GM10266 (cell line): ENCODE measurements around the gene PTPRE.

Source experiments
- DNase-seq: peaks from one replicate; pipeline ENCODE4 v3.0.0; 2012; ENCODE audit errors: extremely low spot score
- TF ChIP-seq, protein P1 (sequence below): IDR thresholded peaks from 2 replicates; pipeline ENCODE4 v1.5.1; 2012; ENCODE audit warnings: mild to moderate bottlenecking, low read depth; ENCODE audit not compliant: control insufficient read depth, insufficient read depth; ENCODE audit errors: missing control alignments

Gene PTPRE

GRCh38 chr10:127890832-127891334 is 16.0 kb upstream of the PTPRE start:
- TF ChIP-seq, protein P1, sequence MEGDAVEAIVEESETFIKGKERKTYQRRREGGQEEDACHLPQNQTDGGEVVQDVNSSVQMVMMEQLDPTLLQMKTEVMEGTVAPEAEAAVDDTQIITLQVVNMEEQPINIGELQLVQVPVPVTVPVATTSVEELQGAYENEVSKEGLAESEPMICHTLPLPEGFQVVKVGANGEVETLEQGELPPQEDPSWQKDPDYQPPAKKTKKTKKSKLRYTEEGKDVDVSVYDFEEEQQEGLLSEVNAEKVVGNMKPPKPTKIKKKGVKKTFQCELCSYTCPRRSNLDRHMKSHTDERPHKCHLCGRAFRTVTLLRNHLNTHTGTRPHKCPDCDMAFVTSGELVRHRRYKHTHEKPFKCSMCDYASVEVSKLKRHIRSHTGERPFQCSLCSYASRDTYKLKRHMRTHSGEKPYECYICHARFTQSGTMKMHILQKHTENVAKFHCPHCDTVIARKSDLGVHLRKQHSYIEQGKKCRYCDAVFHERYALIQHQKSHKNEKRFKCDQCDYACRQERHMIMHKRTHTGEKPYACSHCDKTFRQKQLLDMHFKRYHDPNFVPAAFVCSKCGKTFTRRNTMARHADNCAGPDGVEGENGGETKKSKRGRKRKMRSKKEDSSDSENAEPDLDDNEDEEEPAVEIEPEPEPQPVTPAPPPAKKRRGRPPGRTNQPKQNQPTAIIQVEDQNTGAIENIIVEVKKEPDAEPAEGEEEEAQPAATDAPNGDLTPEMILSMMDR = no peak
- no peak for DNase-seq

- no peak for DNase-seq
- TF ChIP-seq, protein P1 = no peak
Observed at GRCh38 chr10:127892743-127893142, 14.2 kb upstream of the PTPRE start, which contains the start of gene CLRN3. TSS of gene CLRN3 (minus strand) at chr10:127892941. CDS start at chr10:127892784, 157 bp downstream.

GRCh38 chr10:127894146-127894545 is 12.8 kb upstream of the PTPRE start:
- DNase-seq = no peak
- TF ChIP-seq, protein P1 = no peak

GRCh38 chr10:127896590-127896989 is 10.3 kb upstream of the PTPRE start:
- DNase-seq = no peak
- TF ChIP-seq, protein P1 = no peak

GRCh38 chr10:127897177-127897576 is 9.7 kb upstream of the PTPRE start:
- no peak for DNase-seq
- TF ChIP-seq, protein P1 = no peak

GRCh38 chr10:127899766-127900387 is 7.0 kb upstream of the PTPRE start:
- DNase-seq = no peak
- TF ChIP-seq, protein P1 = no peak

GRCh38 chr10:127903789-127904188 is 3.1 kb upstream of the PTPRE start:
- no peak for DNase-seq
- TF ChIP-seq, protein P1 = no peak
